DND-41 (cell line): ENCODE results near the gene FBXW5.

ENCODE experiments used
- ATAC-seq: fragments of 200-7000 bp; cut with Tn5 transposase; 3 replicates; pipeline ENCODE4 v1.9.1; 2021; ENCODE audit warnings: low read depth; ENCODE audit not compliant: insufficient read depth
- DNase-seq: peaks from one replicate; pipeline ENCODE4 v3.0.0-alpha.2; 2020
- H2AFZ ChIP-seq: 2 replicates; pipeline ENCODE4 v1.6.0; 2012; ENCODE audit warnings: low read depth, low read length
- H3K27ac ChIP-seq: 2 replicates; pipeline ENCODE4 v1.5.1; 2012; ENCODE audit warnings: low read length, inconsistent platforms
- H3K27me3 ChIP-seq: fragments of 200-600 bp; sonication (generic); 2 replicates; pipeline ENCODE4 v1.6.0; 2012; ENCODE audit warnings: low read length, mild to moderate bottlenecking, inconsistent platforms; ENCODE audit not compliant: insufficient read depth, poor library complexity
- H3K36me3 ChIP-seq: 2 replicates; pipeline ENCODE4 v1.5.1; 2012; ENCODE audit warnings: low read length, inconsistent platforms; ENCODE audit not compliant: insufficient read depth
- H3K4me1 ChIP-seq: 2 replicates; pipeline ENCODE4 v1.5.1; 2012; ENCODE audit warnings: mild to moderate bottlenecking, low read length; ENCODE audit not compliant: insufficient read depth
- H3K4me2 ChIP-seq: 2 replicates; pipeline ENCODE4 v1.6.0; 2012; ENCODE audit warnings: mild to moderate bottlenecking, moderate library complexity, low read length, inconsistent platforms; ENCODE audit not compliant: insufficient read depth
- H3K4me3 ChIP-seq, 2 experiments: fragments of 200-600 bp in 1 of 2; shearing (Covaris generic) in 1 of 2; 2 replicates each; pipeline ENCODE4 v1.5.1; 2012 to 2016; ENCODE audit warnings: inconsistent platforms in 2 of 2, low read length in 2 of 2, mild to moderate bottlenecking in 2 of 2, low read depth in 1 of 2, moderate library complexity in 1 of 2
- H3K79me2 ChIP-seq: 2 replicates; pipeline ENCODE4 v1.6.0; 2012; ENCODE audit warnings: low read length, inconsistent platforms; ENCODE audit not compliant: insufficient read depth
- H3K9ac ChIP-seq: 2 replicates; pipeline ENCODE4 v1.6.0; 2012; ENCODE audit warnings: low read depth, mild to moderate bottlenecking, inconsistent platforms, low read length, moderate library complexity
- H3K9me3 ChIP-seq: 2 replicates; pipeline ENCODE4 v1.5.1; 2012; ENCODE audit warnings: low read length, moderate library complexity, mild to moderate bottlenecking, inconsistent platforms; ENCODE audit not compliant: insufficient read depth, severe bottlenecking
- H4K20me1 ChIP-seq: 2 replicates; pipeline ENCODE4 v1.6.0; 2012; ENCODE audit warnings: low read length; ENCODE audit not compliant: insufficient read depth
- CTCF ChIP-seq: IDR thresholded peaks from 2 replicates; pipeline ENCODE4 v1.5.1; 2012; ENCODE audit warnings: borderline replicate concordance, low read length, moderate library complexity, mild to moderate bottlenecking; ENCODE audit not compliant: poor library complexity, severe bottlenecking; ENCODE audit errors: extremely low read depth
- EZH2 ChIP-seq: IDR thresholded peaks from 3 replicates; pipeline ENCODE4 v1.6.1; 2012; ENCODE audit warnings: borderline replicate concordance, low read depth, mild to moderate bottlenecking, moderate library complexity, low read length, inconsistent platforms; ENCODE audit not compliant: severe bottlenecking

FBXW5 gene

GRCh38 chr9:136926749-136927148 is 17.8 kb downstream of the FBXW5 start:
- Histone ChIP-seq H3K4me3 (no peak overlapping the region), H3K9me3 (no peaks in the 10 kb centered on the region), H3K36me3 (peaks cover 73% of the 10 kb centered on the region), H3K4me2 (no peak overlapping the region), H4K20me1 (no peaks in the 10 kb centered on the region; the same call in 1 of the 2 replicates), H3K4me1 (no peaks in the 10 kb centered on the region), H3K27ac (no peak overlapping the region), H3K79me2 (no peaks in the 10 kb centered on the region), H3K9ac (no peak overlapping the region), H2AFZ (no peak overlapping the region), H3K27me3 (no peaks in the 10 kb centered on the region)
- no peak for DNase-seq
- no peak for TF ChIP-seq CTCF
- no peak for TF ChIP-seq EZH2
- ATAC-seq, result no peak

GRCh38 chr9:136926154-136926704 is 18.3 kb downstream of the FBXW5 start:
- H3K79me2 ChIP-seq, result no peaks in the 10 kb centered on the region
- no peak overlapping the region for H3K4me2 ChIP-seq
- H3K9ac ChIP-seq, result no peak overlapping the region
- no peak for TF ChIP-seq EZH2
- no peak for TF ChIP-seq CTCF
- no peaks in the 10 kb centered on the region; the same call in 1 of the 2 replicates for H4K20me1 ChIP-seq
- no peak overlapping the region for H3K4me3 ChIP-seq
- no peaks in the 10 kb centered on the region for H3K27me3 ChIP-seq
- no peak overlapping the region for H2AFZ ChIP-seq
- ATAC-seq (0 out of 3 replicates have a peak, but pooled peaks have one; percentile 28), DNase-seq (no peak)
- no peak overlapping the region for H3K27ac ChIP-seq
- no peaks in the 10 kb centered on the region for H3K9me3 ChIP-seq
- no peaks in the 10 kb centered on the region for H3K4me1 ChIP-seq
- peaks cover 74% of the 10 kb centered on the region for H3K36me3 ChIP-seq

GRCh38 chr9:136925414-136926153 is 19.0 kb downstream of the FBXW5 start:
- H3K4me2 ChIP-seq, result no peak overlapping the region
- no peaks in the 10 kb centered on the region for H3K9me3 ChIP-seq
- no peak overlapping the region for H3K27ac ChIP-seq
- no peak overlapping the region for H3K9ac ChIP-seq
- H3K4me1 ChIP-seq, result no peaks in the 10 kb centered on the region
- H3K79me2 ChIP-seq, result no peaks in the 10 kb centered on the region
- H3K36me3 ChIP-seq, result peaks cover 77% of the 10 kb centered on the region
- TF ChIP-seq CTCF, result no peak
- no peak for TF ChIP-seq EZH2
- no peak for ATAC-seq
- no peaks in the 10 kb centered on the region for H3K27me3 ChIP-seq
- no peak overlapping the region for H2AFZ ChIP-seq
- DNase-seq, result no peak
- H4K20me1 ChIP-seq, result peaks cover 4% of the 10 kb centered on the region
- no peak overlapping the region for H3K4me3 ChIP-seq
